Measurements from ENCODE around the gene PEX5L.
"Not testable (repeated sequence)": the region's sequence is repeated elsewhere in the genome, so short reads cannot be mapped to it uniquely, and the experiment has no call there.

Gene PEX5L

DNA sequence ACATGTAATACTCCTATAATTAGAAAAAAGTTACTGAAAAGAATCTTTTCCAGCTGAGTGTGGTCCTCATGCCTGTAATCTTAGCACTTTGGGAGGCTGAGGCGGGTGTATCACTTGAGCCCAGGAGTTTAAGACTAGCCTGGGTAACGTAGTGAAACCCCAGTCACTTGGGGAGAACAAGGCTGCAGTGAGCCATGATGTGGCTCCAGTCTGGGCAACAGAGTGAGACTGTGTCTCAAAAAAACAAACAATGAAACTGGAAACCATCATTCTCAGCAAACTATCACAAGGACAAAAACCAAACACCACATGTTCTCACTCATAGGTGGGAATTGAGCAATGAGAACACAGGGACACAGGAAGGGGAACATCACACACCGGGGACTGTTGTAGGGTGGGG lies 18.9 kb upstream of the PEX5L start:
- H3K27ac ChIP-seq (ENCODE audit: low read depth, low read length); H3K36me3 ChIP-seq (ENCODE audit: control insufficient read depth, insufficient read depth, low read length); H3K4me3 ChIP-seq (ENCODE audit: low read length); H3K9ac ChIP-seq (ENCODE audit: low read length); H3K4me1 ChIP-seq (ENCODE audit: control insufficient read depth, insufficient read depth, low read length); H3K27me3 ChIP-seq (ENCODE audit: control insufficient read depth, insufficient read depth, low read length): not testable (repeated sequence)

DNA sequence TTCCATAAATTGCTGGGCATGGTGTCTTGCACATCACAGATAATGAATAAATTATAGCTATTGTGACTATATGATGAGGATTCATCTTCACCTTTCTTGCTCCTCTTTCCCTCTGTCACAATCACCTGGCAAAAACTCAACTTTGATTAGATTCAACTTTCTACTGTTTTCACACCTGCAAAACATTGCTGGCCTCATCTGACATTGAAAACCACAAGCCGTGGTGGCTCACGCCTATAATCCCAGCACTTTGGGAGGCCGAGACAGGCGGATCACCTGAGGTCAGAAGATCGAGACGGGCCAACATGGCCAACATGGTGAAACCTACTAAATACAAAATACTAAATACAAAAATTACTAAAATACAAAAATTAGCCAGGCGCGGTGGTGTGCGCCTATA lies 12.7 kb upstream of the PEX5L start:
- H3K4me3 ChIP-seq (ENCODE audit: low read length), result no peak overlapping the region
- no peaks in the 10 kb centered on the region for H3K27me3 ChIP-seq (ENCODE audit: control insufficient read depth, insufficient read depth, low read length)
- no peaks in the 10 kb centered on the region for H3K36me3 ChIP-seq (ENCODE audit: control insufficient read depth, insufficient read depth, low read length)
- H3K4me1 ChIP-seq (ENCODE audit: control insufficient read depth, insufficient read depth, low read length), result no peaks in the 10 kb centered on the region
- H3K9ac ChIP-seq (ENCODE audit: low read length), result no peak overlapping the region
- H3K27ac ChIP-seq (ENCODE audit: low read depth, low read length), result no peak overlapping the region

DNA sequence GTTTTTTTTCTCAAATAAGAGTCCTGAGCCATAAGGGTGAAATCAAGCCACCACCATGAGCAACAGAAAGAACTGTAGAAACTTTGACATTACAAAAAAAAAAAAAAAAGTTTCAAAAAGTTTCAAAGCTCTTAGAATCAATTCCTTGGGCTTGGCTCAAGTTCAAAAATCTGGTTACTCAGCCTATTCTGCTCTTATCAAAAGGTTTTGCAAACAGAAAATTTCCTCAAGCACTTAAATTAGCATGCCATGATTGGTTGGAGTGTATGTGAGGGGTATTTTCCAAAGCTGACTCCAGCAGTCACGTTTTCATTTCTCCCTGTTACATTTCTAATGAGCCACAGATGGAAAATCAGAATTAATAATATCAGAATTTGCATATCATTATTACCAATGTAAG lies 12.1 kb upstream of the PEX5L start:
- Histone ChIP-seq H3K4me1 (ENCODE audit: control insufficient read depth, insufficient read depth, low read length) (no peaks in the 10 kb centered on the region), H3K9ac (ENCODE audit: low read length) (no peak overlapping the region)

DNA sequence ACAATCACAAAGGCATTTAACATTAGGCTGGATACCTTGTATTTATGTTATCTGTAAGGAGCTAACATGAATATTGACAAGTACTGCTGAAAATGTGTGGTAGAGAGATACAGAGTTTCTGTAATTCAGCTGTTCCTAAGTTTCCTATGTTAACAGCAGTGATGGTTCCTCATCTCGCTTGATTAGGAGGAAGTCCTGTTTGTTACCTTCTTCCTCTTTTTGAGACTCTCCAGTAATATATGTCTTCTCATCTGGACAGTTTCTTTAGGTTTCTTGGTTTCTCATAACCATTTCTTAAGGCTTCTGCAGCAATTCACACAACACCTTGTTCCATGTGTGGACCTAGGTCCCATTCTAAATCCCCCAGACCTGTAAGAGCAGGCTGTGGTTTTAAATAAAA lies 11.4 kb upstream of the PEX5L start:
- Histone ChIP-seq H3K4me3 (ENCODE audit: low read length) (no peak overlapping the region), H3K27me3 (ENCODE audit: control insufficient read depth, insufficient read depth, low read length) (no peaks in the 10 kb centered on the region), H3K27ac (ENCODE audit: low read depth, low read length) (no peak overlapping the region), H3K4me1 (ENCODE audit: control insufficient read depth, insufficient read depth, low read length) (no peaks in the 10 kb centered on the region), H3K9ac (ENCODE audit: low read length) (no peak overlapping the region), H3K36me3 (ENCODE audit: control insufficient read depth, insufficient read depth, low read length) (no peaks in the 10 kb centered on the region)

More for the DNA sequence above, 12.1 kb upstream of the PEX5L start:
- Histone ChIP-seq H3K27ac (ENCODE audit: low read depth, low read length) (no peak overlapping the region), H3K4me3 (ENCODE audit: low read length) (no peak overlapping the region), H3K36me3 (ENCODE audit: control insufficient read depth, insufficient read depth, low read length) (no peaks in the 10 kb centered on the region), H3K27me3 (ENCODE audit: control insufficient read depth, insufficient read depth, low read length) (no peaks in the 10 kb centered on the region)

DNA sequence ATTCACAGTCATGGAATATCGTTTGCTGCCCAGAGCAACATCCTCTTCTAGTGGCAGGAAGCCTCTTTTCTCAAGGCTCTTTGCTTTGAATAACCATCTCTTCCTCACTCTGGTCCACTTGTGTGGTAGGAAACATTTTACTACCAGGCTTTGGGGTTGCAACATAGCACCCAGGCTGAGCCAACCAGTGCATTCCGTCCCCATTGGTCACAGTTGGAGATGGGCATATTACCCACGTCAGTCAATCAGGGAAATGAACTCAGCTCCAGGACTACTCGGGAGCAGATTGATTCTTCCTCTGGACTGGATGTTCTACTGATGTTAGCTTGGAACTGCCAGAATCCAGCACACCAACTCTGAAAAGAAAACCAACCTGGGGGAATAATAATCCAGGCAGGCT lies 4.2 kb upstream of the PEX5L start:
- Histone ChIP-seq H3K4me3 (ENCODE audit: low read length) (no peak overlapping the region), H3K27ac (ENCODE audit: low read depth, low read length) (no peak overlapping the region), H3K36me3 (ENCODE audit: control insufficient read depth, insufficient read depth, low read length) (no peaks in the 10 kb centered on the region), H3K27me3 (ENCODE audit: control insufficient read depth, insufficient read depth, low read length) (peaks cover 2% of the 10 kb centered on the region), H3K4me1 (ENCODE audit: control insufficient read depth, insufficient read depth, low read length) (no peaks in the 10 kb centered on the region), H3K9ac (ENCODE audit: low read length) (no peak overlapping the region)

DNA sequence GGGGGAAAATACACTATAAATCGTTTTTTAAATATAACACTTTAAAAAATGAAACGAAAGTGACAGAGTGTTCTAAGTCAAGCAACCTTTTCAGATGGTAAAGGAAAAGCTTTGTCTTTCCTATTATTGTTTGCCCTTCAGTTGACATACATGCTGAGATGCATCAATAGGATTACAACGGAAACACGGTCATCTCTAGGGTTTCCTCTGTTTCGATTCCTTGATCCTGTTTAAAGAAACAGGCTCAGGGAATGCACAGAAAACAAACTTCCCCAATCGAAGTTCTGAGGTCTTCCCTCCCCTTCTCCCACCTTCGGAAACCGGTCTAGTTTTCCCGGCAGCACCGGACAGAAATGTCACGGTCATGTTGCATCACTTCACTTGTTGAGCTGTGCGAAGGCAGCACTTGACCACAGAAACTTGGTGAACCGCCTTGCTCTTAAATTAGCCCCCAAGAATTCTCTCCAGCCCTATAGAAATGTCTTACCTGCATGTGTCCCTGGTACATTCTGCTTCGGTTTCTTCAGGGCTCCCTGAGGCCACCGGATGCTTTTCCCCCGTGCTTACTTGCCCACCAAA lies 556 bp downstream of the PEX5L start:
- no peaks in the 10 kb centered on the region for H3K4me1 ChIP-seq (ENCODE audit: control insufficient read depth, insufficient read depth, low read length)
- no peak overlapping the region for H3K9ac ChIP-seq (ENCODE audit: low read length)
- H3K27me3 ChIP-seq (ENCODE audit: control insufficient read depth, insufficient read depth, low read length), result peaks cover 3% of the 10 kb centered on the region
- no peaks in the 10 kb centered on the region for H3K36me3 ChIP-seq (ENCODE audit: control insufficient read depth, insufficient read depth, low read length)
- no peak overlapping the region for H3K4me3 ChIP-seq (ENCODE audit: low read length)
- no peak overlapping the region for H3K27ac ChIP-seq (ENCODE audit: low read depth, low read length)

DNA sequence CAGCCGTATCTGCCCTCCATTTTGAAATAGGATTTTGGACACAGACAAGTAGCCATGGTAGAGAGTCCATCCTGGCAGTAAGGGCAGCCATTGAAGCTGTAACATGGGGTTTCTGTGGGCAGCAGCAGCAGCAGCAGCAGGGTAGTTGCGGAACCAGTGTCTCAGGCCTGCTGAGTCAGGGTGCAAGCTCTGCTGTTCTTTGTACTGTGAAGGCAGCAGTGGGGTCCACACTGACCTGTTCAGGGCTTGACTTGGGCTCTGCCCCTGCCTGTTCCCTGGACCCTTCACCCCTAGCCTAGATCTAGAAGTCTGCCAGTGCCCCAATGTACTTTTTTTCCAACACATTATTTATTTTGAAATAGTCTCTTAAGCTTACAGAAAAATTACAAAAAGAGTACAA lies 9.7 kb downstream of the PEX5L start:
- Histone ChIP-seq H3K4me3 (ENCODE audit: low read length) (no peak overlapping the region), H3K36me3 (ENCODE audit: control insufficient read depth, insufficient read depth, low read length) (no peaks in the 10 kb centered on the region), H3K9ac (ENCODE audit: low read length) (no peak overlapping the region), H3K27me3 (ENCODE audit: control insufficient read depth, insufficient read depth, low read length) (no peaks in the 10 kb centered on the region), H3K4me1 (ENCODE audit: control insufficient read depth, insufficient read depth, low read length) (no peaks in the 10 kb centered on the region), H3K27ac (ENCODE audit: low read depth, low read length) (no peak overlapping the region)

DNA sequence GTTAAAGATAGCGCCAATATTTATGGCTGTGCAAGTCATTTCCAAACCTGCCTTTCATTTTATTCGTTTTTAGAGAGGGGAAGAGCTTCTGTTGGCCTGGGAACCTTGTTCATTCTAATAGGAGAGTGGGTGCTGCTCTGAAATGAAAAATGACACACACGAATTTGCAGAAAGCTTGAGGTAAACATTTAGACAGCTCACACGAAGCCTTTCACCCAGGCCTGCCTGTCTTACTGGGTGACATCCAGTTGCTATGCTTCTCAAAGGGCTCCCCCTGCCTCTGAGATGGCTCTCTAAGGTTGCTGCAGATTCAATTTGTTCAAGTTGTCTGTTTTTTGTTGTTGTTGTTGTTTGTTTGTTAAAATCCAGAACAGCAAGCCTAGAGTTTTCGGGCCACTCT lies 18.2 kb downstream of the PEX5L start:
- Histone ChIP-seq H3K27ac (ENCODE audit: low read depth, low read length) (no peak overlapping the region), H3K4me1 (ENCODE audit: control insufficient read depth, insufficient read depth, low read length) (no peaks in the 10 kb centered on the region), H3K36me3 (ENCODE audit: control insufficient read depth, insufficient read depth, low read length) (no peaks in the 10 kb centered on the region), H3K4me3 (ENCODE audit: low read length) (no peak overlapping the region), H3K27me3 (ENCODE audit: control insufficient read depth, insufficient read depth, low read length) (no peaks in the 10 kb centered on the region), H3K9ac (ENCODE audit: low read length) (no peak overlapping the region)

DNA sequence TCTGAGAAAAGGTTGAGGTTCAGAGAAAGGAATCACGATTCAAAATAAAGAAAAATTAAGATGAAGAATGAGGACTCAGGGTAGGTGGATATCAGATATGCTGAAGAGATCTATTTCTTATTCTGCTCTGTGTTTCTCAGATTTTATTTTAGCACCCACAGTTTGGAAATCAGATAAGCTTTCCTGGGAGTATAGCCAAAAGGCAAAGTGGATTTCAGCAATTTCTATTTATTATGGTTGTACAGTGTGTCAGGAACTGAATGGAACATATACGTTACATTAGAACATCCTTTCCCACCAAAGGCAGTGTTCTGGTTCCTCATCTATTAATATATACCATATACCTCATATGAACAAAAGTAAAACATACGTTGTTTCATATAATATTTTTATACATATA lies 18.9 kb downstream of the PEX5L start:
- H3K4me3 ChIP-seq (ENCODE audit: low read length), result no peak overlapping the region
- H3K27me3 ChIP-seq (ENCODE audit: control insufficient read depth, insufficient read depth, low read length), result no peaks in the 10 kb centered on the region
- H3K36me3 ChIP-seq (ENCODE audit: control insufficient read depth, insufficient read depth, low read length), result no peaks in the 10 kb centered on the region
- no peaks in the 10 kb centered on the region for H3K4me1 ChIP-seq (ENCODE audit: control insufficient read depth, insufficient read depth, low read length)
- H3K9ac ChIP-seq (ENCODE audit: low read length), result no peak overlapping the region
- H3K27ac ChIP-seq (ENCODE audit: low read depth, low read length), result no peak overlapping the region

DNA sequence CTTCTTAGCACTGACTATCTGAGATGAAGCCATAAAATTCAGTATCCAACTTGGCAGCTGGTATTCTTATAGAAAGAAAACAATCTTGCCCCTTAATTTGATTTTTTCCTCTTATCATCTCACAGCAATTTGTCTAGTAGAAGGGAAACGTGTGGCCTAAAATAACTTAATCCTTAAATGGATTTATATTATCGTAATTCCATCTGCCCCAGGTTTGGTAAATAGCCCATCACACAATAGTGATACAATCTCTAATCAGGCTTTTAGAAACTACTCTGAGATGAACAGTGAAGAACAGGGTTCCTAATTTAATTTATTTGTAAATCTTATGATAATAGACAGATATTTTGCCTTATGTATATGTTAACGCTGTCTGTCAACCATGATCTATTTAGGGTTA lies 24.8 kb downstream of the PEX5L start:
- no peaks in the 10 kb centered on the region for H3K36me3 ChIP-seq (ENCODE audit: control insufficient read depth, insufficient read depth, low read length)
- H3K27me3 ChIP-seq (ENCODE audit: control insufficient read depth, insufficient read depth, low read length), result no peaks in the 10 kb centered on the region
- no peak overlapping the region for H3K4me3 ChIP-seq (ENCODE audit: low read length)
- no peak overlapping the region for H3K27ac ChIP-seq (ENCODE audit: low read depth, low read length)
- no peak overlapping the region for H3K9ac ChIP-seq (ENCODE audit: low read length)
- no peaks in the 10 kb centered on the region for H3K4me1 ChIP-seq (ENCODE audit: control insufficient read depth, insufficient read depth, low read length)

DNA sequence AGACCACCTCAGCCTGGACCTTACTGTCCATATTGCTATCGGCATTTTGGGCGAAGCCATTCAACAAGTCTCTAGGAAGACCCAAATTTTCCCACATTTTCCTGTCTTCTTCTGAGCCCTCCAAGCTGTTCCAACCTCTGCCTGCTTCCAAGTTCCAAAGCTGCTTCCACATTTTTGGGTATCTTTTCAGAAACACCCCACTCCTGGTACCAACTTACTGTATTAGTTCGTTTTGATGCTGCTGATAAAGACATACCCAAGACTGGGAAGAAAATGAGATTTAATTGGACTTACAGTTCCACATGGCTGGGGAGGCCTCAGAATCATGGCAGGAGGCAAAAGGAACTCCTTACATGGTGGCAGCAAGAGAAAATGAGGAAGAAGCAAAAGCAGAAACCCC lies 28.4 kb downstream of the PEX5L start:
- H3K27ac ChIP-seq (ENCODE audit: low read depth, low read length); H3K4me3 ChIP-seq (ENCODE audit: low read length); H3K36me3 ChIP-seq (ENCODE audit: control insufficient read depth, insufficient read depth, low read length); H3K4me1 ChIP-seq (ENCODE audit: control insufficient read depth, insufficient read depth, low read length); H3K27me3 ChIP-seq (ENCODE audit: control insufficient read depth, insufficient read depth, low read length); H3K9ac ChIP-seq (ENCODE audit: low read length): not testable (repeated sequence)

DNA sequence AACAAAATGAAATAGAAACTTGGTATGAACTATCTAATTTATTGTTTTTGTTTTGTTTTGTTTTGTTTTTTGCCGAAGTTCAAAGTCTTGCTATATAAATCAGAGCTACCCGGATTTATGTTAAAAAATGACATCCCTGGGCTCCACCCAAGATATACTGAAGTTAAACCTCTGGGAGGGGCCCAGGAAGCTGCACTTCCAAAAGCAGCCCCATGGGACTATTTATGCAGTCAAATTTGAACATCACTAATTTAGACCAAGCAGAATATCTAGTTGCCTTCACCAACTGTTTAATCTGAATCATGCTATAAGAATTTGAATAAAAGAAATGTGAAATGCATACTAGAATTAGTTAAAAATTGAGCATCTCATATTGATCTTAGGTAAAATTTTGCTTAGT lies 32.2 kb downstream of the PEX5L start:
- no peak overlapping the region for H3K4me3 ChIP-seq (ENCODE audit: low read length)
- H3K27ac ChIP-seq (ENCODE audit: low read depth, low read length), result no peak overlapping the region
- H3K36me3 ChIP-seq (ENCODE audit: control insufficient read depth, insufficient read depth, low read length), result no peaks in the 10 kb centered on the region
- no peak overlapping the region for H3K9ac ChIP-seq (ENCODE audit: low read length)
- H3K4me1 ChIP-seq (ENCODE audit: control insufficient read depth, insufficient read depth, low read length), result no peaks in the 10 kb centered on the region
- no peaks in the 10 kb centered on the region for H3K27me3 ChIP-seq (ENCODE audit: control insufficient read depth, insufficient read depth, low read length)

DNA sequence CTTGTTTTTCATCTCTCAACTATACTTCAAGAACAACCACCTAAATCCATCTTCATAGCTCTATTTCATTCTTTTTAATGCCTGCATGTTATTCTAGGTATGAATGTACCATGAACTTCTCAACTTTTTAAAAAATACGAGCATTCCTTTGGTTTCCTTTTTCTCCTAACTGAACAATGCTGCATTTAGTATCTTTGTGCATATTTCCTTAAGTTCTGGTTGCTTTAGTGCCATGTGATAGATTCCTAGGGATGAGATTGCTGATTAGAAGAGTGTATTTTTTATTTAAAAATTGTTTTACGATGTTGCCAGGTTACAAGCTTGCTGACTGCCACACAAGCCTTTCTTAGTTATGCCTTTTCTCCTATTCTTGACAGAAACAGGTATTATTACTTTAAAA lies 34.7 kb downstream of the PEX5L start:
- H3K27ac ChIP-seq (ENCODE audit: low read depth, low read length), result no peak overlapping the region
- no peaks in the 10 kb centered on the region for H3K36me3 ChIP-seq (ENCODE audit: control insufficient read depth, insufficient read depth, low read length)
- no peak overlapping the region for H3K4me3 ChIP-seq (ENCODE audit: low read length)
- no peaks in the 10 kb centered on the region for H3K4me1 ChIP-seq (ENCODE audit: control insufficient read depth, insufficient read depth, low read length)
- no peaks in the 10 kb centered on the region for H3K27me3 ChIP-seq (ENCODE audit: control insufficient read depth, insufficient read depth, low read length)
- no peak overlapping the region for H3K9ac ChIP-seq (ENCODE audit: low read length)

All from rectal smooth muscle tissue (tissue), 1 donor.